ENCODE data around the gene LNPK. TPM values are rescaled to one million over a fixed set of nuclear protein-coding genes. Genes with fewer than 3 reads are reported as not detected.

Gene LNPK
- total and polyA plus RNA-seq, 2 of the 4 experiments (the other 2 are of a cell fraction), result 18.7 to 48.6 TPM

- ATAC-seq (ENCODE audit: low read depth) (no peak), DNase-seq (no peak)
- Histone ChIP-seq H3K14ac (replicated peaks; ENCODE audit: low read depth, low read length) (no peak overlapping the region), H3K27me3 (ENCODE audit: control insufficient read depth, insufficient read depth, low read length) (no peaks in the 10 kb centered on the region), H3K18ac (ENCODE audit: low read depth, low read length) (no peak overlapping the region), H3K9me3 (ENCODE audit: control insufficient read depth, insufficient read depth, low read length) (no peaks in the 10 kb centered on the region), H3K4ac (ENCODE audit: low read depth, low read length) (no peak overlapping the region), H4K91ac (ENCODE audit: insufficient read depth, low read depth, low read length) (no peak overlapping the region), H3K36me3 (ENCODE audit: control insufficient read depth, insufficient read depth, low read length) (0 out of 2 replicates have a peak, but pooled peaks cover 2% of the 10 kb centered on the region), H2BK5ac (ENCODE audit: low read depth, low read length, poor library complexity, severe bottlenecking) (no peak overlapping the region), H3K4me1 (ENCODE audit: control insufficient read depth, insufficient read depth, low read length) (no peaks in the 10 kb centered on the region), H2BK120ac (ENCODE audit: low read depth, low read length) (no peak overlapping the region), H2BK20ac (ENCODE audit: low read depth, low read length) (no peak overlapping the region), H3K56ac (ENCODE audit: extremely low read depth, insufficient read depth, low read length) (no peak overlapping the region), H2BK15ac (ENCODE audit: low read depth, low read length) (no peak overlapping the region), H3K79me1 (ENCODE audit: low read depth in 1 of 2, low read length in 2 of 2) (no peaks in the 10 kb centered on the region; a peak in 1 of 4 replicates), H2AK5ac (ENCODE audit: low read depth, low read length) (no peak overlapping the region), H2AFZ (replicated peaks; ENCODE audit: low read length, poor library complexity) (no peak overlapping the region), H4K5ac (ENCODE audit: low read depth, low read length) (no peak overlapping the region), H4K20me1 (ENCODE audit: insufficient read depth, low read length) (no peaks in the 10 kb centered on the region), H3K4me2 (ENCODE audit: low read depth, low read length) (no peak overlapping the region), H3K4me3 (ENCODE audit: insufficient read depth, low read depth, low read length) (no peak overlapping the region), H2AK9ac (replicated peaks; ENCODE audit: low read depth, low read length, poor library complexity) (no peak overlapping the region), H3K9me1 (ENCODE audit: insufficient read depth, low read length) (0 out of 2 replicates have a peak, but pooled peaks cover 2% of the 10 kb centered on the region), H3K9ac (ENCODE audit: low read depth, low read length) (no peak overlapping the region), H3K27ac (ENCODE audit: insufficient read depth, low read length) (no peak overlapping the region), H4K8ac (ENCODE audit: low read depth in 2 of 2, low read length in 2 of 2) (no peak overlapping the region), H3K23ac (ENCODE audit: low read depth, low read length) (no peak overlapping the region)
- CTCF ChIA-PET, result interaction anchor here (0.6 kb wide), 1 partner anchor 182 kb away, joined by 3 read pairs; no protein-coding TSS in a partner anchor
- intact Hi-C loops (cut with micrococcal nuclease), result no loop called here
- in situ Hi-C loops (cut with MboI; ENCODE audit: low sequenced_read_pairs), result no loop called here
- no TSS peak for BruUV-seq (replicated peaks)
- POLR2A ChIA-PET (ENCODE audit: unreplicated experiment), result no interaction called here
- no CpG with 5 or more reads among the region's 2 CpGs for WGBS, 2 experiments (ENCODE audit: extremely low coverage in 2 of 2, insufficient read length in 1 of 2)
- dilution Hi-C loops (cut with HindIII; ENCODE audit: low sequenced_read_pairs, unreplicated experiment), result no loop called here
- TF ChIP-seq FOS (IDR thresholded peaks at IDR 0.05; ENCODE audit: low read depth, low read length), result no peak
- no peak for TF ChIP-seq CTCF (conservative IDR thresholded peaks at IDR 0.05; ENCODE audit: low read depth, low read length)
- TF ChIP-seq MXI1 (IDR thresholded peaks at IDR 0.05; ENCODE audit: borderline replicate concordance, low read depth, low read length), result no peak
- TF ChIP-seq USF2 (IDR thresholded peaks at IDR 0.05; ENCODE audit: low read depth, low read length), result no peak
- TF ChIP-seq CHD1 (IDR thresholded peaks at IDR 0.05; ENCODE audit: low read depth, low read length), result no peak
- TF ChIP-seq RCOR1 (IDR thresholded peaks at IDR 0.05; ENCODE audit: insufficient replicate concordance, low read length), result no peak
- TF ChIP-seq BHLHE40 (IDR thresholded peaks at IDR 0.05; ENCODE audit: low read depth, low read length), result no peak
- TF ChIP-seq MAZ (IDR thresholded peaks at IDR 0.05; ENCODE audit: borderline replicate concordance, low read depth, low read length), result no peak
- no peak for TF ChIP-seq MAFK (IDR thresholded peaks at IDR 0.05; ENCODE audit: low read depth, low read length)
- no peak for TF ChIP-seq RAD21 (IDR thresholded peaks at IDR 0.05; ENCODE audit: low read length)
- no peak for TF ChIP-seq NFE2L2 (IDR thresholded peaks at IDR 0.05; ENCODE audit: low read depth, low read length)
- no peak for TF ChIP-seq RFX5 (IDR thresholded peaks at IDR 0.05; ENCODE audit: low read depth, low read length)
These were observed 12.0 kb downstream of the LNPK start for GRCh38 chr2:175990099-175990498.
